CD4-positive, alpha-beta T cell treated with Interleukin-10 for 1 hour (primary cell): Measurements from ENCODE around the gene PRKAR2B.
"Not testable (repeated sequence)": the region's sequence is repeated elsewhere in the genome, so short reads cannot be mapped to it uniquely, and the experiment has no call there.

Experiments
- DNase-seq: peaks from one replicate; pipeline ENCODE4 v3.0.0-alpha.2; 2020

Gene PRKAR2B

DNA sequence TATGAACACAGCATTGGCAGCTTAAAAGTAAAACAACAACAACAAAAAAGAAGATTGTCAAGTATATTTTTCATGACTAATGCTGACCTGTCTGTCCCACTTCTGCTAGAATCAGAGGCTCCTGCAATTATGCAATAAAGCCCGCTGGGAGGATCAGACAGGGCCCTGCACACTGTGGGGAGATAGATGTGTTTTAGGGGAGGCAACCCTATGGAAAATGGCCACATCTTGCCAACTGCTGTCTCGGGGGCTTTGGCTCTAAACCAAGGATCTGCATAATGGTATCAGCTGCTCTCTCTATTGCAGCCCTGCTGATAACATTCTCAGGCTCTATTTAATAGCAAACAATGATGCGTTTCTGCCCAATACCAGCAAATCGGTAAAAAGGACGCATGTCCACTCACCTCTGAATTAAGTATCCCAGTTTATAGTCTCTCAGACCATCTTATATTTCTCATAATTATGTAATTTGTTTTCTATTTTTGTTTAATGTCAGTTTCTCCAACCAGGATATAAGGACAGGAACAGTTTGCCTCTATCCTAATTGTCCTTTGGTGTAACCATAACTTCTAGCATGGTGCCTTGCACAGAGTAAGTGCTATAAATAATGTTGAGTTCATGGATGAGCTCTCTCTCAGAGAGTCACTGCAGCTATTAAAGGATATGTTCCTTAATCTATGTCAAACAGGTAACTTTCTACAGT, 15.3 kb upstream of the PRKAR2B start:
- DNase-seq, result no peak

DNA sequence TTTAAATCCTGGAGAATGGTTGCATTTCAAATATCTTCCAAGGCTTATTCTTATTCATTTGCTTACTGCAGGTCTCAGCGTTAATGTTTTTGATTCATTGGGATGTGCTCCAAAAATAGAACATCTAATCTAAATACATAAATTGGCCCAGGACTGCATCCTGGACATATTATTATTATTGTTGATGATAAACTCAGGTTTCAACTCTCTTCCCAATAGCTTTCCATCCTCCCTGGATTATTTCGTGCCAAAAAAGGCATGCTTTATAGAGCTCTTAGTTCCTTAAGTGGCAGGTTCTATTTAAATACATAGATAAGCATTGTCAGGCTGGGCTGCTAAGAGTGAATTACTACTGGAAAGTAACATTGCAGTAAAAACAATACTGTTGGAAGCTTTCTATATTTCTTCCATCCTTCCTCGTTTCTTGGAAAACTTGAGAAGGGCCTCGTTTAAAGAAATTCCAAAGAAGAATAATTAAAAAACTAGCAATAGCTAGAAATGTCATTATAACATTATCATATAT, 14.7 kb upstream of the PRKAR2B start:
- DNase-seq, result no peak

DNA sequence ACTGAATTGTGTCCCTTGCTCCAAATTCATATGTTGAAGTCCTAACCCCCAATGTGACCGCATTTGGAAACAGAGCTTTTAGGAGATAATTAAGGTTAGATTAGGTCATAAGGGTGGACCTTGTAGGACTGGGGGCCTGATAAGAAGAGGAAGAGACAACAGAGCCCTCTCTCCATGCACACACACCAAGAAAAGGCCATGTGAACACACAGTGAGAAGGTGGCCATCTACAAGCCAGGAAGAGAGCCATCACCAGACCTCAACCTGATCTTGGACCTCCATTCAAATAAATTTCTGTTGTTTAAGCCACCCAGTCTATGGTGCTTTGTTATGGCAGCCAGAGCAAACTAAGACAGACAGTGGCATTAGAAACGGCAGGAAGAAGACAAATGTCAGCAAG, 12.5 kb upstream of the PRKAR2B start:
- DNase-seq, result no peak

DNA sequence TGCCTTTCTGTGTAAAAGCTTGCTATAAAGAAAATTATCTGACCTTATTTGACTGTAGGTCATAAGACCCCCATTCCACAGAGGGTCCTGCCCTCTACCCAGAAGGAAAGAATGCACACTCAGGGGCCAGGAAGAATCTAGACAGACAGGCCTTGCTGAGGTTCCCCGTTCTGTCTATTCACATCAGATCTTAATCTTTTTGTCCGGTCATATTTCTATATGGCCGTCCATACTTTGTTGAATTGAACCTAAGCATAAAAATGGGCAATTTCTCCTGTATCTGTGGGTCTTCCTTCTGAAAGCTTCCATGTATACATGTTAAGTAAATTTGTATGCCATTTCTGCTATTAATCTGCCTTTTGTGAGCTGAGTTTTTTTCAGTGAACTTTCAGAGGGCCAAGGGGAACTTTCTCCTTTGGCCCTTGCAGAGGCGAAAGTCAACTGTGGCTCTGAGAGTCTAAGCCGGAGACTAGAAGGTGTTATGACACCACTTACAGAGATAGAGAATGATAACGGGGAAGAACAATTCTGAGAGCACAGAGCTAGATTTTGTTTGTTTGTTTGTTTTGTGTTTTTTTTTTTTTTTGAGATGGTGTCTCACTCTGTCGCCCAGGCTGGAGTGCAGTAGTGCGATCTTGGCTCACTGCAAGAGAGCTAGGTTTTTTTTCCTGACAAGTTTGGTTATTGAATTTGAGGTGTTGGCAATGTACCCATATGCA, 11.6 kb upstream of the PRKAR2B start:
- DNase-seq, result no peak

DNA sequence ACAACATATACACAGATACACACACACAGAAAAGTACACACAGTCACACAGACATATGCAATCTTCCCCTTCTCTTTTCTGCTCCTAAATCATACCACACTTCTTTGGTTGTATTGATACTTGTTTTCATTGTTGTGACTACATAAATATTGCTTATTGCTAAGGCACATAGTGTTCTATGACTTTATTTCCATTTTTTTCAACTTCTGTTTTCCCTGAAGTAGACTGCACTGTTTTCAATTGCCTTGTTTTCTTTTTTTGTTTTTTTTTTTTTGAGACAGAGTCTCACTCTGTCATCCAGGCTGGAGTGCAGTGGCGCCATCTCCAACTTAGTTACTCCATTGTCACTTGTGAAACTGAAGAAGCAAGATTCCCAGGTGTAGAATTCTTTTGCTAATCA, 10.0 kb upstream of the PRKAR2B start:
- DNase-seq, result no peak

DNA sequence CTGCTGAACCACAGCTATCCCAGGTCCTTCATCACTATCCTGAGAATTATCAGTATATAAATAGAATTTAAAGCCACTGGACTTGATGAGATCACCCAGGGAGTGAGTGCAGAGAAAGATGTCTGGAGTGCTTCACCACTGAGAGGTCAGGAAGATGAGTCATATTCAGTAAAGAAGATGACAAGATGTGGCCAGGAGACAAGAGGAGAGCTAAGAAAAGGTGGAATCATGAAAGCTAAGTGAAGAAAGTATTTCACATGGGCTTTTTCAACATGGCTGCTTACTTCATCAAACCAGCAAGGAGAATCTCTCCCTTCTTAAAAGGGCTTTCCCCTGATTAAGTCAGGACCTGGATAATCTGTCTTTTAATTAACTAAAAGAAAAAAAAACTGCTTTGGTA, 9.1 kb upstream of the PRKAR2B start:
- DNase-seq, result no peak

DNA sequence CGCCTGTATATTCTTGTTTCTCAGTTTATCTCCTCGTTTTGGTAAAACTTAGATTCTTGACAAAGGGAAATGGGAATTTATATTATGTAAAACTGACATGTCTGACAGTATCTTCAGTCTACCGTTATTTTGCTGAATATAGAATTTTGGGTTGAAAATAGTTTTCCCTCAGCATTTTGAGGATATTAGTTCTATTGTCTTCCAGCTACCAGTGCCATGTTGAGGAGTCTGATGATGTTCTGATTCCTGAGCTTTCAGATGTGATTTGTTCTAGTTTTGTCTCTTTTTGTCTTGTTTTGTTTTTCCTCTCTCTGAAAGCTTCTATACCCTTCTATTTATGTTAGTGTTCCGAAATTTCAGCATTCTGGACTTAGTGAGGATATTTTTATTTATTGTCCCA, 8.0 kb upstream of the PRKAR2B start:
- DNase-seq, result no peak

DNA sequence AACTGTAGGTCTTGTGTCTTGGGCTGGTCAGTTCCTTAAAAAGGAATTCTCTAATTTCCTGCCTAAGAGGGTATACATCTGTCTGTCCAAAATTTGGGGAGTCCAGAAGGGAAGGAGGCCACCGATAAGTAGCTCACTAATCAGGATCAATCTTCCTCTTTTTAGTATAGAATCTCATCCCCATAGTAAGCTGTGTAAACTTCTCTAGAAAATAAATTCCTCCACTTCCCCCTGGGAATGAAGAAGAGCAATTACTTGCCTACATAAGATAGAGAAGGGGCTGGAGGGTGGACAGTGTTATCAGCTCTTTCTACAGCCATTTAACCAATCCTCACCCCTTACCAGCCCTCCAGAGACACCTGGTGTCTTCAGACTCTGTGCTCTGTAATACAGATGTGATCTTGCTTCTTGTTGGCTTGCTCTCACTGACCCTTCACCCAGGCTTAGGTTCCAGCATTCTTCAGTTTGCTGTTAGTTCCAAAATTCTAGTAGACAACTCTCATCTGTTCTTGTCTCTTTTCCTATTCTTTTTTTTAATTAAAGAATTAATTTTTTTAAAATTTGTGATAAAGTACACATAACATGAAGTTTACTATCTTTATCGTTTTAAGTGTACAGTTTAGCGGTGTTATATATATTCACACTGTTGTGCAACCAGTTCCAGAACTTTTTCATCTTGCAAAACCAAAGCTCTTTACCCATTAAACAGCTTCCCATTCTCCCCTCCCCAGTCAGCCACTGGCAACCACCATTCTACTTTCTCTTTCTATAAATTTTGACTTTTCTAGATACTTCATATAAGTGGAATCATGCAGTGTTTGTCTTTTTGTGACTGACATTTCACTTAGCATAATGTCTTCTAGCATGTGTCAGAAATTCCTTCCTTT, 6.5 kb upstream of the PRKAR2B start:
- no peak for DNase-seq

DNA sequence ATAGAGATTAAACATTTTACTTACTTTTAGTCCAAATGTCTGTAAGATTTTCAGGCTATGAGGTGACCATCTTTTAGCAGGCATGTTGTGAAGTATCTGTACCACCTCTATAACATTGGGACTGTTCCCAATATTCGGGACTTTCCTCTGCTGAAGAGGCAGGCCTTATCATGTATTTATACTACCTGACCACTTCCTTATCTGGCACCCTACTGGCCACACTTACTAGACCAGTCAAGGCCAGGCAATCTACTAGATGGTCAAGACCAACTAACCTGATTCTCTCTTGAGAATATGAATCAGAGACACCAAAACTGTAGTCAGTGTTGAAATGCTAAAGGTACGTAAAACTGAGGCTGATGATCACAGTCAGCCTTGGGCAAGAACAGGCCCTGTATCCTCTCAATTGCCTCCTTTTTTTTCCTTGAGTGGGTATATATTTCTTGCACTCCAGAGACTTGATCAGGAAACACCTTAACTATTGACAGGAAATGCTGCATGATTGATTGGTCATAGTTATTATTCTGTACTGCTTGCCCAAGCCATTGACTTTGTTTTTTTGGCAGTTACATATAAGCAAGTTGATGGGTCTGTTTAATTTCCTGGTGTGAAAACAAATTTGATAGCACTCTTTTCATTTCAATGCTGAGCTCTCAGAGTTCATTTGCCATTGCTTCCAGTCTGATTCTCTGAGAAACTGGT, 5.2 kb upstream of the PRKAR2B start:
- no peak for DNase-seq

DNA sequence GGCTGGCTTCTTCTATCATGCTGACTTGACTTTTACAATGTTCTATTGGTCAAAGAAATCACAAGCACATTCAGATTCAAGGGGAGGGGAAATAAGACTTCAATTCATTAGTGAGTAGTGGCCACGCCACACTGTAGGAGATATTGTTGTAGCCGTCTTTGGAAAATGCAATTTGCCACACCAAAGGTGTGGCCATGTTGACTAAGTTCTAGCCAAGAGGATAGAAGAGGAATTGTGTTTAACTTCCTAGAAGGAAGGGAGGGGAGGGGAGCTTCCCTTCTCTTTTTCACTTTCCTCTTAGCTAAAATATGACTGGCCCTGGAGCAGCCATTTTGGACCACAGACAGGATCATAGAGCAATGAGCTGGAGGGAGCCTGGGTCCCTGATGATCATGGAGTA, 3.4 kb upstream of the PRKAR2B start:
- DNase-seq, result no peak

DNA sequence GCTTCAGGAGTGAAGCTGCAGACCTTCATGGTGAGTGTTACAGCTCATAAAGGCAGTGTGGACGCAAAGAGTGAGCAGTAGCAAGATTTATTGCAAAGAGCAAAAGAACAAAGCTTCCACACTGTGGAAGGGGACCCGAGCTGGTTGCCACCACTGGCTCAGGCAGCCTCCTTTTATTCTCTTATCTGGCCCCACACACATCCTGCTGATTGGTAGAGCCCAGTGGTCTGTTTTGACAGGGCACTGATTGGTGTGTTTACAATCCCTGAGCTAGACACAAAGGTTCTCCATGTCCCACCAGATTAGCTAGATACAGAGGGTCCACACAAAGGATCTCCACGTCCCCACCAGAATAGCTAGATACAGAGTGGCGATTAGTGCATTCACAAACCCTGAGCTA, 2.7 kb upstream of the PRKAR2B start:
- not testable (repeated sequence) for DNase-seq

DNA sequence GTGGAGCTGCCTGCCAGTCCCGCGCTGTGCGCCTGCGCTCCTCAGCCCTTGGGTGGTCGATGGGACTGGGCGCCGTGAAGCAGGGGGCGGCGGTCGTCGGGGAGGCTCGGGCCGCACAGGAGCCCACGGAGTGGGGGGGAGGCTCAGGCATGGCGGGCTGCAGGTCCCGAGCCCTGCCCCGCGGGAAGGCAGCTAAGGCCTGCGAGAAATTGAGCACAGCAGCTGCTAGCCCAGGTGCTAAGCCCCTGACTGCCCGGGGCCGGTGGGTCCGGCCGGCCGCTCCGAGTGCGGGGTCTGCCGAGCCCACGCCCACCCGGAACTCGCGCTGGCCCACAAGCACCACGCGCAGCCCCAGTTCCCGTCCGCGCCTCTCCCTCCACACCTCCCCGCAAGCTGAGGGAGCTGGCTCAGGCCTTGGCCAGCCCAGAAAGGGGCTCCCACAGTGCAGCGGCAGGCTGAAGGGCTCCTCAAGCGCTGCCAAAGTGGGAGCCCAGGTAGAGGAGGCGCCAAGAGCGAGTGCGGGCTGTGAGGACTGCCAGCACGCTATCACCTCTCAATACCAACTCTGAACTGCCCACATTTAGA, 2.1 kb upstream of the PRKAR2B start:
- DNase-seq, result not testable (repeated sequence)

DNA sequence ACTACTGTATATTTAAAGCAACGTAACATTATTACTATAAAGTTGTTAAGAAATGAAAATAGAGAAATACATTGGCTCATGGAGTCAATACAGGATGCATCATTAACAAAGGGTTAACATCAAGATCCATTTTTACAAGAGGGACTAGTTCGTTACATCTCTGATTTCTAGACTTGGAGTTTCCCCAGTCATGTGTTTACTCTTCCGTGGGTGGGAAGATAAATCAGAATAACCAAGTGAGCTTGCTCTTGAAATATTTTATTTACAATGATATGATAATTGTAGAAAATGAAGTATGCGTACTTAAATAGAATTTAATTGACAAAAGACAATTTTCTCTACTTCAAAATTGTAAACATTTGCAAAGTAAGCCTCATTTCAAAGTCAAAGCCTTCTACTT, 1.0 kb upstream of the PRKAR2B start:
- no peak for DNase-seq

DNA sequence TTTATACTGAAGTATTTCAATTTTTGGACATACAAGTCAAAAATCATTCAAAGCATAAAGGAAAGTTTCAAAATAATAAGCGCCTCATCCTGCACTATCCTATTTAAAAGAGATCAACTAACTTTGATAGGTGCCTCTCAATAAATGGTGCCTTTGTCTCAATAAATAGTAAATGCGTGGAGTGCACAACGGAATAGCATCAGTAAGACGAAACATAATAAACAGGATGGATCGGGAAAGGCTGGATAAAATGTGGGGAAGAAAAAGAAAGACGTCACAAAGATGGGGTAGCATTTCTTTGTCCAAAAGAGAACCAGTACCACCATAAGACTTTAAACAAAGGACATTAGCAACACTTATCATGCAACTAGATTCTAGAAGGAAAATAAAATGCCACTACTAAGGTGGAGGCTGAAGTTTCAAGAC, 571 bp upstream of the PRKAR2B start:
- no peak for DNase-seq

DNA sequence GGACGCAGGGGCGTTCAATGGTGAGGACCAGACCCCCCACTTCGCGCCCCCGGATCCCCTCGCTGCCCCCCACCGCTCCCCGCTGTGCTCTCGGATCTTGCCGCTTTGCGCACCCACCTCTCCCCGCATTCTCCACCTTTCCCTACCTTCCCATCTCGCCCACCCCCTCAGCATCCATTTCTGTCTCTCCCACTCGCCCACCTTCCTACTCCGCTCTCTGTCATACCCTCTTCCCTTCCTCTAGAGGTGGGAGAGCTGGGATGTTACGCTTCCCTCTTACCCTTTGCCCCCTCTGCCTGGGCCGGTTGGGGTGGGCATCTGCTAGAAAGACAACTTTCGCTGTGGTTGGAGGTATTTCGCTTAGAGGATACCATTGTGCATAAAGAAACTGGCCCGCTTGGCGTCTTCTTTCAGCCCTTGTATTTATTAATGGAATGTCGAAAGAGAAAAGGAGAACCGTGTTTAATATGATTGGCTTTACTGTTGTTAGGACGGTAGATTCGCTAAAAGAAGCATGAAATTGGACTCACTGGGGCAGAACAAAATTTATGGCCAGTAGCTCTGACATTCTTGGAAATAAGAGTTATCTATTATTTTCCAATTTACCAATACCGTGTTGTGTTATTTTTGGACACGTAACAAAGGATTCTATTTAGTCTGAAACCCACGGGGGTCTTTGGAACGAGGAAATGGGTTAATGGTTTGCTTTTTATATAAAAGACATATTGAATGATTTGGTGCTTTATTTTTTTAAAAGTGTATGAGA, 873 bp downstream of the PRKAR2B start:
- no peak for DNase-seq

DNA sequence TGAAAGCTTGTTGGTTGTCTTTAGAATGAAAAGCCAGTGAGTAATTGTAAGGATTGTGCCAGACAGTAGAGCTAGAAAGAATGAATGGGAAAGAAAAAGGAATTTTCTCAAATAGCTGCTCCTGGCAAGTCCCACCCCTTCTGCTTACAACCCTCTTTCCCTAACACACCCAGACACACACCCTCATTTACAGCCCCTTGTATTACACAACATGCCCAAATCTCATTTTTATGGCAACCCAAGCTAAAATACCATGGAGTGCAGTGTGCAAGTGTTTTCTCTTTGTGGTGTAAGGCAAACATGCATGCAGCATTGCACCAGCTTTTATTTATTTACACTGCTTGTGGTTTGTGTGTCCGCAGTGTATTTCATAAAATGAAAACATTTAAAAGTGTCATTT, 1.5 kb downstream of the PRKAR2B start:
- no peak for DNase-seq

DNA sequence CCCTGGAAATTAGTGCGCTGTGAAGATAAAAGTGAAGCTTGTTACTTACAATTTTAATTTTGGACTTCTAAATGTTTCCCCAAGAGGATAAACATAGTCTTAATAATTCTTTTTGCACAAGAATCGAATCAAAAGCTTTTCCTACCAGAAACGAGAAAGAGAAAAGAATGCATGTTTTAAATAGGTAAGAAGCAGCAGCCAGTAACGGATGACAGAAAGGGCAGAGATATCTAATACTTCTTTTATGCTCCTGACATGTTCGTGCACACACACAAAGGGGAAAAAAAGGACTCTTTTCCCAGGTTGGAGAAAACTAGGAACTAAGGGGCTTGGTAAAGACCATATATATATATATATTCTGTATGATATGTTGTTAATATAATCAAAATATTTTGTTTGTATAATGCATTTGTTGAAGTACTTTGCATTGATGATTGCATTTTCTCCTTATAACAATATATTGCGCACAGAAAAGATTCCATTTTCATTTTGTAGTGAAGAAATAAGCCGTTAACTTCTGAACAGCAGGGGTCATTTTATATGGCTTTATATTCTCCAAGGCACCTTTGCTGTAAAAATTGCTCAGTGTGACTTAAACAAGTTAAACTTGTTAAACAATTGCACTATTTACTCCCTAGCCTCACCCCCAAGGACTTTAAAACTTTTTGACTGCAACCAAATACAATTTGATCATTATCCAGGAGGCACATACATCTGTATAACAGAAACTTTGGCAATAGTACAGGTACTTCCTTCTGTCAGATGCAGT, 2.2 kb downstream of the PRKAR2B start:
- no peak for DNase-seq

DNA sequence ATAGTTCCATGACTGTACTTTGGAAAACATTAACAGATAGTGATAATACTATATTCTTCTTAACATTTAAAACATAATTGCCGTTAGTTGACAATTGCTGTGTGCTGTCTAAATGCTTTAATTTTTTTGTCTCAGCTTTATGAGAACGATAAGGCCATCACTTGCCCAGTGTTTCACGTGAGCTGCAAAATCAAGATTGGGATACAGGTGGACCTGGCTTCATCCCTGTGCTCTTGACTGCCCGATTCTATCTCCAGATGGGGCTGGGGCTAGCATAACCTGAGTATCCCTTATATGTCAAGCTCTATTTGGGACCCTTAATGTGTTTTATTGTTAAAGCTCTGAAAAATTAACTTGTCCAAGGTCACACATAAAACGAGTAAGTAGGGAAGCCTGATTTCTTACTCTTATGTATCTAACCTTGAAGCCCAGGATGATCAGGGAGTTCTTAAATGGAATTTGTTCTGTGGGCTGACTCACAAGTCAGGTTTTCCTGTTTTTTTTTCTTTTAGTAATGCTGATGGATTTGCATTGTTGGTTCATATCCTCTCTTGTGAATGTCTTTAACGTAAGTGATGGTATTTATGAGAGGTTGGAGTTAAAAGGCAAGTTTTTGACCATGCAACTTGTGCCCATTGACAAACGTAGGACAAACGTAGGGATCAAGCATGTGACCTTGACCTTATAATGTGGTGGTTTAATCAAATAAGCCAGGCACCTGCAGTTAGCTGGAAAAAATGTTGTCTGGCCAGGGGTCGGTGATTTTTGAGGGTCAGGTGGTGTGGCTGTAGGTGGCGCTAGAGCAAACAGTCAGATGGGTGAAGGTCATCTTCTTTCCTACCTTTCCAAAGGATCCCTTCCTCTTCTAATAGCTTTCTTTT, 3.6 kb downstream of the PRKAR2B start:
- DNase-seq, result no peak

DNA sequence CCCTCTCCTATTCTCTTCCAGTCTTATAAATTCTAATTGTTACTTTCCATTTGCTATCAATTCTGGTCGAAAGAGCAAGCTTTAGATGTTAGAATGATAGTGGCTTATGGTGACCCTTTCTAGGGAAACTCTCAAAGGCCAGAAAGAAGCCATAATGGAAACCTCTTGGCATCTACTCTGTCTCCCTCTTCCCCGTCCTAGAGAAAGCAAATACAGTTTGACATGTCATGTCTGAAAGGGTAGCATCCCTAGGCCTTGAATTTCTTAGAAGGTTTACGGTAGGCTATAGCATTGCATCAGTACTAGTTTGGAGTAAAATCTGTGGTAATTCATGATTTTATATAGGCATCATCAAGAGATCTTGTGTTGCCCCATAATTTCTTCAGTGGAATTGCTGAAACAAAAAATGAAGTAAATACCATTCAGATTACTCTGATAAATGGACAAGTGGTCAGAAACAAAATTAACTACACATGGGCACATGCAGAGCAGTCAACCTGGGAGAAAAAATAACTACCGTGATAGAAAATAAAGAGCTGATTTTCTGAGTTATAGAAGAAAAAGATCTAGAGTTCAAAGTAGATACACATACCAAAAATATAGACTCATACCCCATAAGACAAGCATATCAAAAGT, 4.4 kb downstream of the PRKAR2B start:
- no peak for DNase-seq
